Epithelial cell of umbilical artery (primary cell): ENCODE results near the gene CPSF4. TPM values are rescaled to one million over a fixed set of nuclear protein-coding genes. Genes with fewer than 3 reads are reported as not detected.

Source experiments
- total RNA-seq: library from RNA; depleted of rRNA; stranded (reverse); fragments of >200 nt; gene quantifications from 2 replicates; pipeline ENCODE4 v1.2.3, GENCODE V29; 2014

Gene CPSF4
- 28.6 and 30.4 TPM in 2 replicates for total RNA-seq

GRCh38 chr7:99438573-99439480 is at the start of gene CPSF4, which contains the start of gene PTCD1:
Gene CPSF4 (plus strand): TSS chr7:99438943. CDS start chr7:99439083, 140 bp downstream.
Gene PTCD1 (minus strand): TSS chr7:99438798. CDS start chr7:99435242, 3,556 bp downstream.

DNA sequence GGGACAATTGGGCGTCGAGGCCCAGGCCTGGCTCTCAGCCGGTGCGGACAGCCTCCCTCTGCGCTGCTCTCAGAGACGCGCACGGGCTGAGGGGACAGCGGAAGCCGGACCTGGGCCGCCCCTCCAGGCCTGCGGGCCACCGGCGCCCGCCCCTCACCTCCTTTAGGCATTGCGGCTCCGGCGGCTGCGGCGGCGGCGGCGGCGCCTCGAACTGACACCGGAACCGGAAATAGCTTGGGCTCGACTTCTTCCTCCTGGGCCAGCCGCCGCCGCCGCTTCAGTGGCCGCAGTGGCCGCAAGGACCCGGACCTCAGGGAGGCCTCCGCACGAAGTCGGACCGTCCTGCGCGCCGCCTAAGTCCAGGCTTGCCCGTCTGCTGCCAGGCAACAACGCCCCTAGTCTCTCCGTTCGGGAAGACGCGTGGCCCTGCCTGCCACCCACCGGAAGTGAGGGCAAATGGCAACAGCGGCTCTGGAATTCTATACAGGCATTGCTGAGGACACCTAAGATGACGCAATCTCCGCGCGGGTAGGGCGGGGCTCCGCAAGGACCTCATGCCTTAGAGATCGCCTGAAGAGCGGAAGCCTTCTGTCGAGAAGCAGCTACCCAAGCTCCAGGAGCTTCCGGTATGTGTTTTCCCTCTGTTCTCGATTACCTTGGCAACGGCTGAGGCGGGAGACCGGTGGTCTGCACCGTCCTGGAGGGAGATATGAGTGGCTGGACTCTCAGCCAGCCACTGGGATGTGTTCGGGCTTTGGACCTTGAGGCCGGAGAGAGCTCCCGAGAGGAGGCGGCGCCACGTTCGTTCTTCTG is 30.2 kb upstream of the CPSF4 start, which contains the start of the genes BUD31 and PDAP1:
Gene BUD31 (plus strand): TSS at position 591 of the 813 bp plus-strand sequence. CDS start 2,124 bp downstream, outside the sequence.
Gene PDAP1 (minus strand): TSS at position 219 of the 813 bp plus-strand sequence. CDS start 49 bp downstream, at position 170.

GRCh38 chr7:99472561-99473314 is 34.0 kb downstream of the CPSF4 start, which contains the start of gene ZNF789:
Gene ZNF789 (plus strand): TSS chr7:99472890. CDS start chr7:99476457, 3,567 bp downstream.

DNA sequence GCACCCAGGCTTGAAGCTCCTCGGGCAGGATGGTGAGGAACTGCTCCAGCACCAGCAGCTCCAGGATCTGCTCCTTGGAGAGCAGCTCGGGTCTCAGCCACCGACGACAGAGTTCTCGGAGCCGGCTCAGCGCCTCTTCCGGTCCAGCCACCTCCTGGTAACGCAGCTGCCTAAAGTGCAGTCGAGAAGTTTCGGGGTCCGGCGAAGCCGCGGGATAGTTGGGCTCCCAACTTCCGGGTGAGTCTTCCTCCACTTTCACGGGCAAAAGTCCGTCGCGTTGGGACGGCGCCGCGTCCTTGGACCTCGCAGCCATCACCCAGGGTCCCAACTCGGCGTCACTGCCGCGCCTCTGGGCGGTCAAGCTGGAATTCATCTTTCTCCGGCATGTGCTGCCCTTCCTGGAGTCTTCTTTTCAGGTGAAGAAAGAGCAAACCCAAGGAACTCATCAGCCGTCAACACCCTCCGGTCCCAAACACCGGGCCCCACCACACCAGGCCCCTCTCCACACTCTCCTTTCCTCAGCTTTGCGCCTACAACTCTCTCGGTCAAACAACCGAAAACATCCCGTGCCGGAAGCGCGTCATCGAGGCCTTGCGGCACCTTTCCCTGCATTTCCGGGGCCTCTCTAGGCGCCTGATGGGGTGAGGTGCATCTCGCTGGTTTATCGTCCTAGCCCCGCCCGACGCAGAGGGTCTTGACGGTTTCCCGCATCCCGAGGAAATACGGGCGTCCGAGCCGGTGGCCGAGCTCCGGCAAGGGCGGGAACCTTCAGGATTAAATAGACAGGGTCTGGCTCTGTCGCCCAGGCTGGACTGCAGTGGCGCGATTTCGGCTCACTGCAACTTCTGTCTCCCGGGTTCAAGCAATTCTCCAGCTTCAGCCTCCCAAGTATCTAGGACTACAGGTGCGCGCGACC is 61.2 kb downstream of the CPSF4 start, which contains the start of gene ZNF394:
Gene ZNF394 (minus strand): TSS at position 561 of the 916 bp plus-strand sequence. CDS start 188 bp downstream, at position 373.

GRCh38 chr7:99504603-99505323 is 66.0 kb downstream of the CPSF4 start, which contains the start of gene ZKSCAN5:
Gene ZKSCAN5 (plus strand): TSS chr7:99504662. CDS start chr7:99506045, 1,383 bp downstream.

Other genes starting within 250 kb of the CPSF4 start
- not detected in 2 replicates for gene KPNA7, start 230.8 kb upstream of the CPSF4 start, total RNA-seq
- 0.30 and 0.97 TPM in 2 replicates for gene MYH16, start 166.1 kb upstream of the CPSF4 start, total RNA-seq
- gene ARPC1A, start 113.0 kb upstream of the CPSF4 start, total RNA-seq, result 149 and 212 TPM in 2 replicates
- gene ARPC1B, start 64.2 kb upstream of the CPSF4 start, total RNA-seq, result 597 and 600 TPM in 2 replicates
- gene PDAP1, start 30.3 kb upstream of the CPSF4 start, total RNA-seq, result 61.1 and 109 TPM in 2 replicates
- gene BUD31, start 30.0 kb upstream of the CPSF4 start, total RNA-seq, result 107 and 116 TPM in 2 replicates
- 4.5 and 5.5 TPM in 2 replicates for gene PTCD1, start 145 bp upstream of the CPSF4 start, total RNA-seq
- 643 and 858 TPM in 2 replicates for gene ATP5MF, start 27.2 kb downstream of the CPSF4 start, total RNA-seq
- 5.6 and 6.2 TPM in 2 replicates for gene ZNF789, start 33.9 kb downstream of the CPSF4 start, total RNA-seq
- 26.3 and 33.0 TPM in 2 replicates for gene ZNF394, start 61.3 kb downstream of the CPSF4 start, total RNA-seq
- gene ZKSCAN5, start 65.7 kb downstream of the CPSF4 start, total RNA-seq, result 10.7 and 12.0 TPM in 2 replicates
- 5.6 and 6.2 TPM in 2 replicates for gene FAM200A, start 113.2 kb downstream of the CPSF4 start, total RNA-seq
- gene ZNF655, start 119.7 kb downstream of the CPSF4 start, total RNA-seq, result 10.1 and 19.5 TPM in 2 replicates
- under 0.01 TPM in 1 of 2 replicates, not detected in the other for gene TMEM225B, start 159.3 kb downstream of the CPSF4 start, total RNA-seq
- 9.4 and 10.4 TPM in 2 replicates for gene ZSCAN25, start 178.0 kb downstream of the CPSF4 start, total RNA-seq
- not detected in 2 replicates for gene CYP3A5, start 241.1 kb downstream of the CPSF4 start, total RNA-seq